ENCODE results near the gene TTYH3.
"Not testable (repeated sequence)": the region's sequence is repeated elsewhere in the genome, so short reads cannot be mapped to it uniquely, and the experiment has no call there.

TTYH3 gene

DNA sequence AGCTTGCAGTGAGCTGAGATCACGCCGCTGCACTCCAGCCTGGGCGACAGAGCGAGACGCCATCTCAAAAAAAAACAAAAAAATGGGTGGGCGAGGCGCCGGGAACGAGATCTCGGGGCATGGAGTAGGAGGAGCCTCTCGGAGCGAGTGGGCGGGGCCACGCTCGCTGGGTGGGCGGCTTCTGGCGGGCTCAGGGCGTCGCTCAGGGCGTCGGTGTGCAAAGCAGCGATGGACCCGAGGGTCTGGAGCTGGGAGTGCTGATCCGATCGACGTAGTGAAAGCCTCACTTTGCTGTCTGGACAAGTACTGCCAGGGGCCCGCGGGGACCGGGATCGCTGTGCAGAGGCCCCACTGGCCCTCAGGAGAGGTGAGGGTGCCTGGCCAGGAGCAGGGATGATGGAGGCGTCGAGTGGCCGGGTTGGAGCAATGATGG is 33.6 kb downstream of the TTYH3 start:
- DNase-seq (ENCODE audit: low spot score): no peak

DNA sequence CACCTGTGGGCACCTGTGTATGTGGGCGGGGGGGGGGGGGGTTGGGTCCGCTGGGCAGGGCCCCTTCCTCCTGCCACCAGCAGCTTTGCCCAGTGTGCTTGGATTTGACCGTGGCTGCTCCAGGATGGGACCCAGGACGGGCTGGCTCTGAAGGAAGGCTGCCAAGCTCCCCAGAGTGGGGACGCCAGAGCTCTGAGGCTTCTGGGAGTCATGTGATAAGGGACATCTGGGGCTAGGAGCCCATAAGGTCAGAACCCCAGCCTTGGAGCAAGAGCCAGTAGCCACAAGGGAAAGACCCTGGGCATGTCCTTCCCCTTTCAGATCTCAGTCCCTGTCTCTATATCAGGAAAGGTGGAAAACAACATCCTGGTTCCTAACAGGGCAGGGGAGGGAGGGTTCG is 34.4 kb downstream of the TTYH3 start:
- DNase-seq (ENCODE audit: low spot score): no peak

DNA sequence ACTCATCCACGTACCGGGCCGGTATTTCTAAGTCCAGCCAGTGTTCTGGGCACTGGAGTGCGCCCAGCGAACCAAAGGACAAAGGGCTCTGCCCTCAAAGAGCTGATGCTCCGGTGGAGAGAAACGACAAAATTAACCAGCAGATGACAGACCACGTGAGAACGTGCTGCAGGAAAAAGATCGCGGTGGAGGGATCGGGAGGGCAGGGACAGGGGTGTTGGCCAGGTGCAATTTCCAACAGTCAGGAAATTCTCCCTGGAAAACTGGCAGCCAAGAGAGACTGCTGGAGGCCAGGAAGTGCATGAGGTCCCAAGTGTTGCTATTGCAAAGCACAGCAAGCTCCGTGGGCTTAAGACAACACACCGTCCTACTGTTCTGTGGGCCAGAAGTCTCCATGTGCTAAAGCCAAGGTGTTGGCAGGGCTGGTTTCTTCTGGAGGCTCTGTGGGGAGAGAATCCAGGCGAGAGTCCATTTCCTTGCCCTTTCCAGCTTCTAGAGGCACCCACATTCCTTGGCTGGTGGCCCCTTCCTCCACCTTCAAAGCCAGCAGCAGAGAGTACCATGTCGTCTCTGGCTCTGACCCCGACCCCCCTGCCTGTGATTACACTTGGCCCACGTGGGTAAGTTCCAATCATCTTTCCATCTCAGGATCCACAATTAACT is 34.9 kb downstream of the TTYH3 start:
- DNase-seq (ENCODE audit: low spot score): no peak

DNA sequence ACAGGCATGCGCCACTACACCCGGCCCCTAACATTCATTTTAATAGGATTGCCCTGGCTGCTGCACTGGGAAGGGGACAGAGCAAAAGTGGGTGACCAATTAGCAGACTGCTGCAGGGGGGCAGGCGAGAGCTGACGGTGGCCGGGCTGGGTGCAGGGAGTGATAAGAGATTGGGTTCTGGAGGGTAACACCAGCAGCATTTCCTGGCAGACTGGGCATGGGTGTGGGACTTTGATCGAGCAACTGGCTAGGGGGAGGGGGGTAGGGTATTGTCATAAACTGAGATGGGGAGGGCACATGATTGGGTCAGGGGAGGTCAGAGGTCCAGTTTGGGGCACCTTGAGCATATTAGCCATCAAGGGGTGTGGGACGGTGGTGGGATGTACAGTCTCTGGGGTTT is 36.1 kb downstream of the TTYH3 start:
- DNase-seq (ENCODE audit: low spot score): no peak

DNA sequence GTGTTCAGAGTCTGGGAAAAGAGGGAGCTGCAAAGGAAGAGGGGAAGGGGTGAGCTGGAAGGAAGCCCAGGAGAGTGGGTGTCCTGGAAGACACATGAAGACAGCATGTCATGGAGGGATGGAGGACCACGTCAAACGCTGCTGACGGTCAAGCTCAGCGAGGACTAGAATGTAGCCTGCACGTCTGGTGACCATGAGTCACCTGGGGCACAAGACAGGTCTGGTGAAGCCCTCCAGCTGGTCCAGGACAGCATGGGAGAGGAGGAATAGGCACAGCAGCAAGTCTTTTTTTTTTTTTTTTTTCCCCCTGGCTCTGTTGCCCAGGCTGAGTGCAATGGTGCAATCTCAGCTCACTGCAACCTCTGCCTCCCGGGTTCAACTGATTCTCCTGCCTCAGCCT is 36.6 kb downstream of the TTYH3 start:
- DNase-seq (ENCODE audit: low spot score): no peak

DNA sequence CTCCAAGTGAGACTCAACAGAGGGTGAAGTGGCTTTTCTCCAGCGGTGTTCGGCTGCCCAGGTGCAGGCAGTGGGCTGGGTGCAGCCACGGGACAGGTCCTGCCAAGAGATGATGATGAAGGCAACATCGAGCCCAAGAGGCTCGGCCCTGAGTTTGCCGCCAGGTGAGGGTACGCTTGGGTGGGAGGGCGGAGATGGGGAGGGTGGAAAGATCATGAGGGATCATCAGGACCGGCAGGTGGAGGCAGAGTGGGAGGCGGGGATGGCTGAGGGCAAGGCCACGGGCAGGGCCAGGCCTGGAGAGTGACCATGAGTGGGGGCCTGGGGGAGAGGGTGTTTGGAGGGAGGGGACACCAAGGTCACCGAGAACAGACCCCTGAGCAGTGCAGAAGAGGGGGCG is 38.4 kb downstream of the TTYH3 start:
- DNase-seq (ENCODE audit: low spot score): no peak

DNA sequence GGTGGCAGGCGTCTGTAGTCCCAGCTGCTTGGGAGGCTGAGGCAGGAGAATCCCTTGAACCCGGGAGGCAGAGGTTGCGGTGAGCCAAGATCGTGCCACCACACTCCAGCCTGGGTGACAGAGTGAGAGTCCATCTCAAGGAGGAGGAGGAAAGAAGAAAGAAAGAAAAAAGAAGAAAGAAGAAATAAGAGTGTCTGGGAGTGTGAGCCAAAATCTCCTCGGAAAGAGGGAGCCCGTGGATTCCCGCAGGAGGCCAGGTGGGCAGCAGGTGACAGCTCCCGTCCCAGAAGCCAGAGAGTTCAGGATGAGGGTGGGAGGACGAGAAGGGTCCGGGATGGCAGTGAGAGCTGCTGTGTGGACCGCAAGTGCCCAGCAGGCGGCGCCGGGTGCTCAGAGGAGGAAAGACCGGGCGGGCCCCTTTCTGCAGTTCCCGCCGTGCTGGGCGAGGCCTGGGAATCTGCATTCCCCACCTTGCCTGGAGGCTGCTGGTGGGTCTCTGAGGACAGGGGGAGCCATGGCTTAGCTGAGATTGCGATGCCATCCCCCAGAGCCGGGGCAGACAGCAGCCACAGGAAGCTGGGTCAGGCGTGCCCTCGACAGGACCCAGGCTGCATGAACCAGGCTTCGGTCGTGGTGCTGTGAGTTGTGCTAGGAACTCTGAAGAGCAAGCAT is 39.1 kb downstream of the TTYH3 start:
- peak; percentile 84 for DNase-seq (ENCODE audit: low spot score)

DNA sequence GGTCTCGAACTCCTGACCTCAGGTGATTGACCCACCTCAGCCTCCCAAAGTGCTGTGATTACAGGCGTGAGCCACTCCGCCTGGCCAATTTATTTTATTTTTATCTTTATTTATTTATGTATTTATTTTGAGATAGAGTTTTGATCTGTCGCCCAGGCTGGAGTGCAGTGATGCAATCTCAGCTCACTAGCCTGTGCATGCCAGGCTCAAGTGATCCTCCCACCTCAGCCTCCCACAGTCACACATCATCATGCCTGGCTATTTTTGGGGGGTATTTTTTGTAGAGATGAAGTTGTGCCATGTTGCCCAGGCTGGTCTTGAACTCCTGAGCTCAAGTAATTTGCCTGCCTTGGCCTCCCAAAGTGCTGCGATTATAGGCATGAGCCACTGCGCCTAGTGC is 41.4 kb downstream of the TTYH3 start:
- not testable (repeated sequence) for DNase-seq (ENCODE audit: low spot score)

DNA sequence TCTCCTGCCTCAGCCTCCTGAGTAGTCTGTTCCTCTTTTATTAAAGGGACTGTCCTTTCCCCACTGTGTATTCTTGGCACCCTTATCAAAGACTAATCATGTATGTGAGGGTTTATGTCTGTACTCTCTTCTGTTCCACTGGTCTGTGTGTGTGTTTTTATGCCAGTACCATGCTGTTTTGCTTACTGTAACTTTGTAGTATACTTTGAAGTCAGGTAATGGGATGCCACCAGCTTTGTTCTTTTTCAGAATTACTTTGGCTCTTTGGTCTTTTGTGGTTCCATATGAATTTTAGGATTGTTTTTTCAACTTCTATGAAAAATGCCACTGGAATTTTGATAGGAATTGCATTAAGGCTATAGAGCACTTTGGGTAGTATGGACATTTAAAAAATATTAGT is 42.1 kb downstream of the TTYH3 start:
- DNase-seq (ENCODE audit: low spot score): no peak

DNA sequence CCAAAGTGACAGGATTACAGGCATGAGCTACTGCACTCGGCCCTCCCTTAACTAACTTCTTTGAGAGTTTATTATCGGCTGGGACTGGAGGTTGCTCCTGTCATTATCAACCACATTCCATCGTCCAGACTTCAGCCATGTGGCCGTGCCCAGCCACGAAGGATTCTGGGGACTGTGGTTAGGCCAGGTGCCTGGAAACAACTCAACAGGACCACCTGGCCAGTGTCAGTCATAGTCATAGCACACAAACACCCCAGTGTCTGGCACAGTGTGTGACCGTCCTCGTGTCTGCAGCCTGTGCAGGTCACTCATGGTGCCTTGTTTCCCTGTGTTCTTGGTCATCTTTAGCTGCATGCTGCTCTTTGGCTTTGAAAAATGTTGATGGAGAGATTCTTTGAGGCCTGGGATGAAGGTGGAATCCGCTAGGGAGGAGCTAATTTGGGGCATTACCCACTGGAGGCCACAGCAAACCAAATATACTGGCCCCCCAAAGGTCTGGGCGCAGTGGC is 43.5 kb downstream of the TTYH3 start:
- no peak for DNase-seq (ENCODE audit: low spot score)

DNA sequence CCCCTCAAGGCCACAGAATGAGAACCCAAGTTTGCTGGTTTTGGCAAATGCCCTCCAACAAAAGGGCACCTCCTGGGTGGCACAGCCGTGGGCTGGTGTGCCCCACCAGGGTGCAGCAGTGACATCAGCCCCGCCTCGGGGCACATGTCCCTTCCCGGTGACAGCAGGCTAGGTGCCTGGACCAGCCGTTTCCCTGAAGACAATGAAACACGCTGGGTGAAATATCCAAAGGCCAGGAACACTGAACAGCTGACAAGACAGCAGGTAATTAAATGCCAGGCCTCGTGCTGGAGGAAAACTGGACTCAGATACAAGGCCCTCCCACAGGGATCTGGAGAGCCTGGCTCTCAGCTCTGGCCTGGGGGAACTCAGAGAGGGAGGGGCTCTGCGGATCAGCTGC is 44.8 kb downstream of the TTYH3 start:
- not testable (repeated sequence) for DNase-seq (ENCODE audit: low spot score)

DNA sequence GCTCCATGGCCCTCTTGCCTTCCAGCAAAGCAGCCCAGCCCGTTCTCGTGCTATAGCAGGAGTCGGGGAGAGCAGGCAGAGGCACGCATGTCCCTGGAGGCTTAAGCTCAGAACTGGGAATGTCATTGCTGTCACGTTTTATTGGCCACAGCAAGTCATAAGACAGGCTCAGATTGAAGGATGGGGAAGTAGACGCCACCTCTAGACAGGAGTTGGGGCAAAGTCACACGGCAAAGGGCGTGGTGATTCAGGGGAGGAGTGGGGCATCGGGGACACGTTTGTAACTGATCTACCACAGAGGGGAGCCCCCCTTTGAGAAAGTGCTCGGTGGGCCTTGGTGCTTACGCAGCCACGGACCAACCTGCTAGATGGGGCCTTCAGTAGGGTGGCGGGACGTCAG is 46.7 kb downstream of the TTYH3 start:
- DNase-seq (ENCODE audit: low spot score): not testable (repeated sequence)

DNA sequence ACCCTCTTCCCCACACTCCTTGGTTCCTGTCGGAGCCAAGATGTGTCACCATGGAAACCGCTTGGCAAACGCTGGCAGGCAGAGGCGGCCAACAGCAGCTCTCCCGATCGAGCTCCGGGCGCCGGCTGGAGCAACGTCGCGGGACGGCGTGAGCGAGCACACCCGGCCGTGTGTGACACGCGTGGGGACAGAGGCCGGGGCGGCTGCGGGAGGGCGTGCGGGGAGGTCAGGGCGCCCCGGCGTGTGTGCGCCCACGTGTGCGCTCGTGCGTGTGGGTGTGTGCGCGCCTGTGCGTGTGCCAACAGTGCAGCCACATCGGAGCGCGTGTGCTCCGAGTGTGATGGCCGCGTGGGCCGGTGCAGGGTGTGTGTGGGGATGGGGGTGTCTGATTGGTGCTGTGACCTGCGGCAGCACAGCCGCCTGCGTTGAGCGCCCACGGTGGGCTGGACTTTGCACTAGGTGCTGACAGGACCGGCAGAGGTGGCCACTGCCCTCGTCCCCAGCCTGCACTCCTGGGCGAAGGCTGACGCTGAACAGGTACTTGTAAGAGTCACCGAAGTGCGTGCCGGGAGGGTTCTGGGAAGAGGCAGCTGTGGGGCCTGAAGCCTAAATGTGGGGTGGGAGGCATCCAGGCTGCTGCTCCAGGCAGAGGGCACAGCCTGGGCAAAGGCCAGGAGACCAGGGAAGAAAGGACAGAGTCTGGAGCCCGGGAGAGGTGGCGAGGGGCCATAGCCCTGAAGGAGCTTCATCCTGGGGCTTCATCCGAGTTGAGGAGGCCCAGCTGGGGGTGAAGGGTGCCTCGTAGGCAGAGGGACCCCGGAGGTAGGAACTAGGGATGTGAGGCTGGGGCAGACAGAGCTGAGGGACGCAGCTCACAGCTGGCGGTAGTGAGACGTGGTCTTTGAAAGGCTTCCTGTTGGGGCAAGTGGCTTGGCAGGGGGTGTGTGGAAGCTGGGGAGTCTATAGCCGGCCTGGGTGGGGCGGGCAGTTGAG is 47.6 kb downstream of the TTYH3 start:
- DNase-seq (ENCODE audit: low spot score): not testable (repeated sequence)

DNA sequence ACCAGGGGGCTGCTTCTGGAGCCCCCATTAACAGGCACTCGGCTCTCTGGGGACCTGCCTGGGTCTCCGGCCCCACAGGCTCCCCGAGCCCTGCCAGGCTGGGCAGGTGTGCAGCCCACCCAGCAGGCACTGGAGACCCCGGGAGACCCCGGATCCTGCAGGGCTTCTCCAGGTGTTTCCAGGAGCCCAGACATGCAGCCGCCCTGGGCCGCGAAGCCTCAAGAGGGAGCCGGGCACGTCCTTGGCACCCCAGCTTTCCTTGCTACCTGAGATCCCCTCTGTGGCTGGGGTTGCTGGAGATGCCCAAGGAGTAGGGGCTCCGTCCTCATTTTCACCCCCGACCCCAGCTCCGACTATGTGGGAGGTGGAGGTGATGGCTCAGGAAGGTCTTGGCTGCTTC is 48.5 kb downstream of the TTYH3 start:
- no peak for DNase-seq (ENCODE audit: low spot score)

DNA sequence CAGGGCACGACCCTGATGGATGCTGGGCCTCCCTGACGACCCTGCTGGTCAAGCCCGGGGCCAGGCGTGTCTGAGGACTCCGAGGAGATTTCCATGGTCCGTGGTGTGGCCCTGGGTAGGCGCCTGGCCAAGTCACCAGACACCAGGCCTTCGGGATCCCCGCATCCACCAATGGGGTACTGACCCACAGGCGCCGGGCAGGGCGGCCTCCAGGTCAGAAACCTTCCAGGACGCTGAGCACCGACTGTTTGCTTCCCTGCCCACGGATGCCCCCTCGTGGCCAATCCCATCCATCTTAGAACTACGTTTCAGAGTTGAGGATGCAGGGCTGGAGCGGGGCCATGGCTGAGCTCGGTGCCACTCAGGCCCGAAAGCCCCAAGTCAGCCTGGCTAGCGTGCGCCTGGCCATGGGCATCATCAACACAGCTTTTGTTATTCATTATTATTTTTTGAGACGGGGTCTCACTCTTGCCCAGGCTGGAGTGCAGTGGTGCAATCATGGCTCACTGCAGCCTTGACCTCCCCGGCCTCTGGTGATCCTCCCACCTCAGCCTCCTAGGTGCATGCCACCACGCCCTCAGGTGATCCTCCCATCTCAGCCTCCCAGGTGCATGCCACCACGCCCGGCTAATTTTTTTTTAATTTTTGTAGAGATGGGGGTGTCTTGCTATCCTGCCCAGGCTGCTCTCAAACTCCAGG is 49.2 kb downstream of the TTYH3 start:
- peak; percentile 84 for DNase-seq (ENCODE audit: low spot score)

DNA sequence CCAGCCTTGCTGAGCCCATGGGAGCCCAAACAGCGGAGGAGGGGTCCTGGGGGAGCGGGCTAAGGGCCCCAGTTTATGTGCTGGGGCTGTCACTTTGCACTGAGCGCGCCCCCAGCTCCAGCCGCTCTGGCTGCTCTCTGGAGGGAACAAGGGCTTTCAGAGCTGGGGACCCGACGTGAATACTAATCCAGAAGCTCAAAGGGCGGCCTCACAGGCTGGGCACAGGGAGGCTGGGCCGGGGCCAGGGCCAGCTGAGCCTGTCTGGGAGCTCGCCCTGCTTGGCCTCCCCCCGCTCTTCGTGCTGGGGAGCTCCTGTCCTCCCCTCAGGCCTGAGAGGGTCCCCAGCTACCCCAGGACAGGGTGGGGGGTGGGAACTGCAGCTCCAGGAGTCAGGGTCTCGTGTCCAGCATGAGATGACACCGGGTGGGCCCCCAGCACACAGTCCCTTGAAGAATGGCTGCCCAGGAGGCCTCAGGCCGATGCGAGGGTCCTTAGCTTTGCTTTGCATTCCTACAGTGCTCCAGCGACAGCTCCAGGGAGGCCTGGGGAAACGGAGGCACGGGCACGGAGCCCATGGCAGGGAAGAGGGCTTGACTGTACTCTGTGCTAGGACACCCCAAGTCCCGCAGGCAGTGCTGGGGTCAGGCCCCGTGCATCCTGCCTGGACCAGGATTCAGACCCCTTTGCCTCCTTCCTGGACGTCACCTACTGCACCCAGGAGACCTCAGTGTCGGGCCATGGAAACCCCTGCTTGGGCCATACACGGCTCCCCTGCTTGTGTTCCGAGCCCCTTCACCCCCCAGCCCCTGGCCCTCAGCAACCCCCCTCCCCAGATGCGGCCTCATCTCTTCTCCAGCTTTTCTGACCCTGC is 50.4 kb downstream of the TTYH3 start:
- DNase-seq (ENCODE audit: low spot score): no peak

DNA sequence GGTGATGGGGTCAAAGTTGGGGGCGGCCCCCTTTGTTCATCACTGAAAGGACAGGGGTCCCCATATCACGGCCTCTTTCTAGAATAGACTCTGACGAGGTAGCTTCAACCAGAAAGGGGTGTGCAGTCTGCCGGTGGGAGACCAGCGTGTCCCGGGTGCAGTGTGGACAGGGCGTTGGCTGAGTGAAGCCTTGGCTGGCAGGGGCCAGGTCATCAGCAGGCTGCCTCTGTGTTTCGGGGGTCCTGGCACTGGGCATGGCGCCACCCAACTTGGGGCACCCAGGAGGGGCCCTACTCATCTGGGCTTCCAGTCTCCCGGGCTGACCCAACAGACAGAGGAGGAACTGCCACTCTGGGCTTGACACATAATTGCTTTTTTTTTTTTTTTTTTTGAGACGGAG is 52.7 kb downstream of the TTYH3 start:
- DNase-seq (ENCODE audit: low spot score): no peak

DNA sequence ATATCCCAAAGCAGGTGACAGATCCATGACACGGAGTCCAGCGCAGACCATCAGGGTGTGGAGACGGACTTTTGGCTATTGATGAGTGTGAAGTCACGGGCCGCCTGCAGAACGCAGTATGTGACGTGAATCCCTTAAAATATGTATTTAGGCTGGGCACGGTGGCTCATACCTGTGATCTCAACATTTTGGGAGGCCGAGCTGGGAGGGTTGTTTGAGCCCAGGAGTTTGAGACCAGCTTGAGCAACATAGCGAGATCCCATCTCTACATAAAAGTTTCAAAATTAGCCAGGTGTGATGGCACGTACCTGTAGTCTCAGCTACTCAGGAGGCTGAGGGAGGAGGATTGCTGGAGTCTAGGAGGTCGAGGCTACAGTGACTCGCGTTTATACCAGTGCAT is 54.3 kb downstream of the TTYH3 start:
- DNase-seq (ENCODE audit: low spot score): no peak

DNA sequence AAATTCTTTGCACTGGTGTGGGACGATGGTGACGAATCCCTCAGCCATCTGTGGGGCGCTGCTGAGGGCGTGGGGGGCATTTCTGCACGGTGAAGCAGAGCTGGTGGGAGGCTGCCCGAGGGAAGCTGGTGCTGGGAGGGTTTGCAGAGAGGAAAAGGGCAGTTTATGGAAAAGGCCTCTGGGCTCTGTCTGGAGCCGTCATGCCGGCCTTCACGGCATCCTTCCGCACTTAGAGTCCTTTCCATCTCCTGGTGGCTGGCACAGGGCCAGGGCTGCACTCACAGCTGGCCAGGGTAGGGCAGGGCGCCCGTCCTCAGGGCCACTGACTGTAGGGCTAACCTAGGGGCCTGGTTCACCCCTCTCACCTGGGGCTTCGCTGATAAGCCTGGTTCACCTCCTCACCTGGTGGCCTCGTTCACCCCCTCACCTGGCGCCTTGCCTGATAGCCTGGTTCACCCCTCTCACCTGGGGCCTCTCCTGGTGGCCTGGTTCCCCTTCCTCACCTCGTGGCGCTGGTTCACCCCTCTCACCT is 55.6 kb downstream of the TTYH3 start:
- DNase-seq (ENCODE audit: low spot score): no peak

DNA sequence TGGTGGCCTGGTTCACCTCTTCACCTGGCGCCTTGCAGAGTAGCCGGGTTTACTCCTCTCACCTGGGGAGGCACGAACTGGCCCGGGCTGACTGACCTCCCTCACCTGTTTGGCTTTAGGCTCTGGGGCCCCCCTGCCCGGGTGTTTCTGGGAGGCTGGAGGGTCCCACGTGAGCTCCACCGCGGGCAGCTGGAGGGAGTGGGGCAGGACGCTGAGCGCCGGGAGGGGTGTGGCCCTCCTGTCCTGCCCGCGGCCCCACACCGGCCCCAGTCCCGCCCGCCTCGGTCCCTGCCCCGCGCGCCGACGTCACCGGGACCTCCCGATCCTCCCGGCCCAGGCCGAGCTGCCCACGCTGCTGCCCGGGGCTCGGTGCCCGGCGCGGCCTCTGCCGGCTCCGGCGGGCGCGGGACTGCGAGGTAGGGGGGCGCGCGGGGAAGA is 56.1 kb downstream of the TTYH3 start, which contains the start of gene AMZ1:
AMZ1 (plus strand) TSS at position 322 of the 438 bp plus-strand sequence. CDS start 12,250 bp downstream, outside the sequence.
- no peak for DNase-seq (ENCODE audit: low spot score)
